ENCODE results near the gene GABRR2. TPM values are rescaled to one million over a fixed set of nuclear protein-coding genes. Genes with fewer than 3 reads are reported as not detected.

Gene GABRR2
- total and polyA plus RNA-seq, 2 of the 4 experiments (the other 2 are of a cell fraction) = 0.26 TPM; not detected in 1

- no peak for TF ChIP-seq CEBPB (IDR thresholded peaks at IDR 0.05; ENCODE audit: low read depth, low read length)
These were observed 3.1 kb downstream of the GABRR2 start (continued) for GRCh38 chr6:89311853-89312531.

- Histone ChIP-seq H3K79me1 (ENCODE audit: low read depth in 1 of 2, low read length in 2 of 2) (no peaks in the 10 kb centered on the region), H2AFZ (replicated peaks; ENCODE audit: low read length, poor library complexity) (no peak overlapping the region), H3K9me1 (ENCODE audit: insufficient read depth, low read length) (peaks cover 8% of the 10 kb centered on the region; the same call in 1 of the 2 replicates), H2BK5ac (ENCODE audit: low read depth, low read length, poor library complexity, severe bottlenecking) (no peak overlapping the region), H3K4me1 (ENCODE audit: control insufficient read depth, insufficient read depth, low read length) (peaks cover 6% of the 10 kb centered on the region; the same call in 1 of the 2 replicates), H3K36me3 (ENCODE audit: control insufficient read depth, insufficient read depth, low read length) (peaks cover 5% of the 10 kb centered on the region), H2AK5ac (ENCODE audit: low read depth, low read length) (peak overlapping the region; percentile 71; the same call in 1 of the 2 replicates), H2BK20ac (ENCODE audit: low read depth, low read length) (no peak overlapping the region), H2AK9ac (replicated peaks; ENCODE audit: low read depth, low read length, poor library complexity) (no peak overlapping the region), H3K9ac (ENCODE audit: low read depth, low read length) (no peak overlapping the region), H3K27ac (ENCODE audit: insufficient read depth, low read length) (no peak overlapping the region), H3K23ac (ENCODE audit: low read depth, low read length) (no peak overlapping the region), H2BK15ac (ENCODE audit: low read depth, low read length) (no peak overlapping the region), H3K9me3 (ENCODE audit: control insufficient read depth, insufficient read depth, low read length) (no peaks in the 10 kb centered on the region), H3K27me3 (ENCODE audit: control insufficient read depth, insufficient read depth, low read length) (peaks cover 13% of the 10 kb centered on the region), H3K4me3 (ENCODE audit: insufficient read depth, low read depth, low read length) (no peak overlapping the region), H4K5ac (ENCODE audit: low read depth, low read length) (no peak overlapping the region), H3K14ac (replicated peaks; ENCODE audit: low read depth, low read length) (no peak overlapping the region), H4K8ac (ENCODE audit: low read depth in 2 of 2, low read length in 2 of 2) (no peak overlapping the region), H2BK120ac (ENCODE audit: low read depth, low read length) (no peak overlapping the region), H3K56ac (ENCODE audit: extremely low read depth, insufficient read depth, low read length) (no peak overlapping the region), H4K91ac (ENCODE audit: insufficient read depth, low read depth, low read length) (no peak overlapping the region), H3K18ac (ENCODE audit: low read depth, low read length) (no peak overlapping the region), H3K4me2 (ENCODE audit: low read depth, low read length) (no peak overlapping the region), H4K20me1 (ENCODE audit: insufficient read depth, low read length) (peaks cover 17% of the 10 kb centered on the region; the same call in 1 of the 2 replicates), H3K4ac (ENCODE audit: low read depth, low read length) (no peak overlapping the region)
- DNase-seq (no peak), ATAC-seq (ENCODE audit: low read depth) (no peak)
- TF ChIP-seq USF2 (IDR thresholded peaks at IDR 0.05; ENCODE audit: low read depth, low read length) = no peak
- no peak for TF ChIP-seq MAZ (IDR thresholded peaks at IDR 0.05; ENCODE audit: borderline replicate concordance, low read depth, low read length)
- TF ChIP-seq RFX5 (IDR thresholded peaks at IDR 0.05; ENCODE audit: low read depth, low read length) = no peak
- TF ChIP-seq MXI1 (IDR thresholded peaks at IDR 0.05; ENCODE audit: borderline replicate concordance, low read depth, low read length) = no peak
- TF ChIP-seq POLR2A (IDR thresholded peaks at IDR 0.05; ENCODE audit: low read depth, low read length) = no peak
- TF ChIP-seq SMC3 (IDR thresholded peaks at IDR 0.05; ENCODE audit: low read depth, low read length) = no peak
- TF ChIP-seq CTCF (conservative IDR thresholded peaks at IDR 0.05; ENCODE audit: low read depth, low read length) = no peak
- no peak for TF ChIP-seq NFE2L2 (IDR thresholded peaks at IDR 0.05; ENCODE audit: low read depth, low read length)
- in situ Hi-C loops (cut with MboI; ENCODE audit: low sequenced_read_pairs) (no loop called here), intact Hi-C loops (cut with micrococcal nuclease) (loop anchor here (1.0 kb wide), 2 partner anchors 58 to 299 kb away; no protein-coding TSS in a partner anchor), dilution Hi-C loops (cut with HindIII; ENCODE audit: low sequenced_read_pairs, unreplicated experiment) (no loop called here)
- no CpG with 5 or more reads among the region's 5 CpGs for WGBS, 2 experiments (ENCODE audit: extremely low coverage in 2 of 2, insufficient read length in 1 of 2)
- ChIA-PET CTCF (interaction anchor here (0.9 to 1.7 kb wide), 6 partner anchors 9 to 57 kb away, joined by 3 to 6 read pairs (median 4); no protein-coding TSS in a partner anchor), POLR2A (ENCODE audit: unreplicated experiment) (no interaction called here)
- no TSS peak for BruUV-seq (replicated peaks)
These were observed 3.6 kb downstream of the GABRR2 start for GRCh38 chr6:89311530-89311852.

Data from IMR-90 (cell line).